ENCODE measurements around the gene TMEM209.
"Not testable (repeated sequence)": the region's sequence is repeated elsewhere in the genome, so short reads cannot be mapped to it uniquely, and the experiment has no call there.

Gene TMEM209

DNA sequence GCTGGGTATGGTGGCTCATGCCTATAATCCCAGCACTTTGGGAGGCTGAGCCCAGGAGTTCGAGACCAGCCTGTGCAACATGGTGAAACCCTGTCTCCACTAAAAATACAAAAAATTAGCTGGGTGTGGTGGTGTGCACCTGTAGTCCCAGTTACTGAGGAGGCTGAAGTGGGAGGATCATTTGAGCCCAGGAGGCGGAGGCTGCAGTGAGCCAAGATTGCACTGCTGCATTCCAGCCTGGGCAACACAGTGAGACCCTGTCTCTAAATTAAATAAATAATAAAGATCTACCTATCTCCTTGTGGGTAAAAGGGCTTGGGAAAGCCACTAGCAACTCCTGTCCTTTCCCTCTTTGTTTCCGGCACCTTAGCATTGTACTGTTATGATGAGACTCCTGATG, 78.4 kb downstream of the TMEM209 start:
- peaks cover 59% of the 10 kb centered on the region for H3K36me3 Mint-ChIP-seq (ENCODE audit: low read depth)
- not testable (repeated sequence) for H3K4me1 Mint-ChIP-seq (ENCODE audit: low read depth); H3K4me3 Mint-ChIP-seq; H3K27me3 Mint-ChIP-seq (ENCODE audit: low read depth); H3K27ac Mint-ChIP-seq; H3K9me3 Mint-ChIP-seq; DNase-seq (ENCODE audit: low spot score)

DNA sequence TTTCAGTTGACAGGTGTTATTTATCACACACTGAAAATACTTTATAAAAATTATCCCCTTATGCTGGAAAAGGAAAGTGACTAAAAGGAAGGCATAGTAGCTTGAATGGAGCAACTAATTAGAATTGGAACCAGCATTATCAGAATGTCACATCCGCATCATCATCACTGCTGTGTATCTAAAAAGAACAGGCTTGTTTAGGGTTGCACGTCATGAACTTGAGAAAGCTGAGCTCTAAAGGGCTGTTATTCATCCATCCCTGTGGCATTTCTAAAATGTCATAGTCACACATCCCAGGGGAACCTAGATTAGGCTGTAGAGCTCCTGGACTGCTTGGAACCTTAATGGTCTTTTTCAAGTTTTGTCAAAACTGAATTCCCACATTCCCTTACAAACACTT, 80.5 kb downstream of the TMEM209 start:
- Mint-ChIP-seq H3K36me3 (ENCODE audit: low read depth) (peaks cover 52% of the 10 kb centered on the region), H3K27ac (no peak overlapping the region)

DNA sequence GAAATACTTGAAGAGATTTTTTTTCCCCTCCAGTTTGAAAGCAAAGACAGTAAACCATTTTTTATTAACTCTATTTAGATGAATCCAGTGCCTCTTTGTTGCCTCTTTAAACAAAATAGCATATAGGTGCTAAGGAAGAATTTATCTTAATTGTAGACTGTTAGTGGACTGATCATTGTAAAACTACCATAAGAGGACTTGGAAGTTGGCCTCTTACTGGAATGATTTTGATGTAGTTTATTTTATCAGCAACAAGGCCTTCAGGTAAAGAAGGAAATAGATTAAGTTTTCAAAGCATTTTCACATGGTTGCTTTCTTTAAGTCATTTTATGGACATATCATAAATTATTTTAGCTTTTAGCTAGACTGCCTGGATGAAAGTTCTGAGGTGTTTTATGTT, 81.7 kb downstream of the TMEM209 start:
- no peak for DNase-seq (ENCODE audit: low spot score)
- Mint-ChIP-seq H3K4me3 (no peak overlapping the region), H3K9me3 (no peaks in the 10 kb centered on the region), H3K4me1 (ENCODE audit: low read depth) (peaks cover 8% of the 10 kb centered on the region), H3K27ac (no peak overlapping the region), H3K27me3 (ENCODE audit: low read depth) (no peaks in the 10 kb centered on the region), H3K36me3 (ENCODE audit: low read depth) (peaks cover 47% of the 10 kb centered on the region)

More for the DNA sequence above, 80.5 kb downstream of the TMEM209 start:
- Mint-ChIP-seq H3K4me1 (ENCODE audit: low read depth) (peaks cover 6% of the 10 kb centered on the region), H3K27me3 (ENCODE audit: low read depth) (no peaks in the 10 kb centered on the region), H3K4me3 (no peak overlapping the region), H3K9me3 (no peaks in the 10 kb centered on the region)
- no peak for DNase-seq (ENCODE audit: low spot score)

DNA sequence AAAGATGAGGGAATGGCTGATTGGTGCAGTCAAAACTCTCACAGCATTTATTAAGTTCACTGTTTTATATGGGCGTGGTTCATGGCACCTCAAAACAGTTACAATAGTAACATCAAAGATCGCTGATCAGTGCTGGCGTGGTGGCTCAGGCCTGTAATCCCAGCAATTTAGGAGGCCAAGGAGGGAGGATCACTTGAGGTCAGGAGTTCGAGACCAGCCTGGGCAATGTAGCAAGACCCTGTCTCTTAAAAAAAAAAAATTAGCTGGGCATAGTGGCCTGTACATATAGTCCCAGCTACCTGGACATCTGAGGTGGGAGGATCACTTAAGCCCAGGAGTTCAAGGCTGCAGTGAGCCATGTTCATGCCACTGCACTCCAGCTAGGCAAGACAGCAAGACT, 86.4 kb downstream of the TMEM209 start:
- H3K9me3 Mint-ChIP-seq = no peaks in the 10 kb centered on the region
- DNase-seq (ENCODE audit: low spot score) = no peak
- H3K27ac Mint-ChIP-seq = no peak overlapping the region
- H3K4me1 Mint-ChIP-seq (ENCODE audit: low read depth) = peaks cover 13% of the 10 kb centered on the region
- no peaks in the 10 kb centered on the region for H3K27me3 Mint-ChIP-seq (ENCODE audit: low read depth)
- no peak overlapping the region for H3K4me3 Mint-ChIP-seq
- peaks cover 30% of the 10 kb centered on the region for H3K36me3 Mint-ChIP-seq (ENCODE audit: low read depth)

DNA sequence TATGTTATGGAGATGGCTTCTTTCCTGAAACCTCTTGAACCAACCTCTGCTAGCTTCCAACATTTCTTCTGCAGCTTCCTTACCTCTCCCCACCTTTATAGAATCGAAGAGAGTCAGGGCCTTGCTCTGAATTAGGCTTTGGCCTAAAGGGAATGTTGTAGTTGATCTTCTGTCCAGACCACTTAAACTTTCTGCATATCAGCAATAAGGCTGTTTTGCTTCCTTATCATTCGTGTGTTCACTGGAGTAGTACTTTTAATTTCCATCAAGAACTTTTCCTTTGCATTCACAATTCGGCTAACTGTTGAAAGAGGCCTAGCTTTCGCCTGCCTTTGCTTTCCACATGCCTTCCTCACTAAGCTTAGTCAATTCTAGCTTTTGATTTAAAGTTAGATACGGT, 86.9 kb downstream of the TMEM209 start:
- H3K4me1 Mint-ChIP-seq (ENCODE audit: low read depth) = peaks cover 13% of the 10 kb centered on the region
- H3K36me3 Mint-ChIP-seq (ENCODE audit: low read depth) = peaks cover 26% of the 10 kb centered on the region
- no peaks in the 10 kb centered on the region for H3K9me3 Mint-ChIP-seq
- no peaks in the 10 kb centered on the region for H3K27me3 Mint-ChIP-seq (ENCODE audit: low read depth)
- no peak overlapping the region for H3K4me3 Mint-ChIP-seq
- H3K27ac Mint-ChIP-seq = no peak overlapping the region
- no peak for DNase-seq (ENCODE audit: low spot score)

DNA sequence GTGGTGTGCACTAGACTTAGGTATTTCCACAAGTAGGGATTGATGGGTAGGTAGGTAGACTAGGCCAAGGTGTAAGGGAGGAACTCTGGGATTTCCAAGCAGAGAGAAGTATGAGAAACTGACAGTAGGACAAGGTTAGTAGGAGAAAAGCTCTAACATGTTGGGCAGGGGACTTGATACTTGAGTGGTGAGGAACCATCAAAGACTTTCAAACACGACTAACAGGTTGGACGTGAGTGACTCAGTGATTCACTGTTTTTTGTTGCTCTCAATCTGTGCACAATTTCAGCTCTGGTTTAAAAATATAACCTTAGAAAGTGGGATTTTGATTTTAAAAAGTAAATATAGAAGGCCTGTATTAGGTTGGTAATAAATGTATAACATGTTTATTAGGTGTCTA, 90.4 kb downstream of the TMEM209 start:
- Mint-ChIP-seq H3K27ac (no peak overlapping the region), H3K36me3 (ENCODE audit: low read depth) (peaks cover 12% of the 10 kb centered on the region), H3K27me3 (ENCODE audit: low read depth) (no peaks in the 10 kb centered on the region)

More for the DNA sequence above, 90.4 kb downstream of the TMEM209 start:
- Mint-ChIP-seq H3K9me3 (no peaks in the 10 kb centered on the region), H3K4me1 (ENCODE audit: low read depth) (peaks cover 7% of the 10 kb centered on the region), H3K4me3 (no peak overlapping the region)
- no peak for DNase-seq (ENCODE audit: low spot score)

All from T-helper 2 cell treated with Interferon-gamma antibody and Interleukin-4, amounts not matched to agents 5 μg/mL and 100 μg/mL, for 36 hours (primary cell).